Epidermal melanocyte (primary cell): ENCODE data around the gene PAFAH1B2.
"Not testable (repeated sequence)": the region's sequence is repeated elsewhere in the genome, so short reads cannot be mapped to it uniquely, and the experiment has no call there.

Experiments used
- DNase-seq: peaks from one replicate; pipeline ENCODE4 v3.0.0; 2011; ENCODE audit warnings: low spot score; ENCODE audit not compliant: insufficient read length

PAFAH1B2 gene

GRCh38 chr11:117201658-117202305 is 57.7 kb downstream of the PAFAH1B2 start:
- DNase-seq: no peak

- DNase-seq: no peak
Measured at GRCh38 chr11:117202386-117203068, 58.4 kb downstream of the PAFAH1B2 start.

GRCh38 chr11:117203069-117203407 is 59.0 kb downstream of the PAFAH1B2 start:
- no peak for DNase-seq

- no peak for DNase-seq
Measured at GRCh38 chr11:117204283-117205080, 60.4 kb downstream of the PAFAH1B2 start.

GRCh38 chr11:117205211-117205818 is 61.2 kb downstream of the PAFAH1B2 start:
- DNase-seq: no peak

- DNase-seq: not testable (repeated sequence)
Measured at GRCh38 chr11:117206111-117206510, 62.0 kb downstream of the PAFAH1B2 start.

- DNase-seq: not testable (repeated sequence)
Measured at GRCh38 chr11:117206859-117207258, 62.8 kb downstream of the PAFAH1B2 start.

GRCh38 chr11:117207481-117207880 is 63.4 kb downstream of the PAFAH1B2 start:
- not testable (repeated sequence) for DNase-seq

GRCh38 chr11:117208710-117209109 is 64.6 kb downstream of the PAFAH1B2 start:
- not testable (repeated sequence) for DNase-seq

- DNase-seq: not testable (repeated sequence)
Measured at GRCh38 chr11:117209351-117210125, 65.5 kb downstream of the PAFAH1B2 start.

- DNase-seq: no peak
Measured at GRCh38 chr11:117210620-117211019, 66.5 kb downstream of the PAFAH1B2 start.

- DNase-seq: no peak
Measured at GRCh38 chr11:117212697-117213355, 68.7 kb downstream of the PAFAH1B2 start.

GRCh38 chr11:117214404-117215110 is 70.5 kb downstream of the PAFAH1B2 start:
- no peak for DNase-seq

- no peak for DNase-seq
Measured at GRCh38 chr11:117217141-117218084, 73.3 kb downstream of the PAFAH1B2 start.

- no peak for DNase-seq
Measured at GRCh38 chr11:117218133-117218915, 74.2 kb downstream of the PAFAH1B2 start.

- no peak for DNase-seq
Measured at GRCh38 chr11:117219001-117219400, 74.9 kb downstream of the PAFAH1B2 start.

GRCh38 chr11:117219455-117219854 is 75.4 kb downstream of the PAFAH1B2 start:
- DNase-seq: no peak

GRCh38 chr11:117219995-117220394 is 75.9 kb downstream of the PAFAH1B2 start:
- DNase-seq: no peak
